Left lobe of liver (tissue), 2 donors: ENCODE data around the gene COL4A2. TPM values are rescaled to one million over a fixed set of nuclear protein-coding genes. Genes with fewer than 3 reads are reported as not detected.

Experiments
- ATAC-seq: fragments of 200-7000 bp; cut with Tn5 transposase; one replicate; pipeline ENCODE4 v1.9.1; 2020; ENCODE audit warnings: mild to moderate bottlenecking, moderate library complexity
- DNase-seq: peaks from one replicate; pipeline ENCODE4 v3.0.0-alpha.2; 2020; ENCODE audit warnings: low spot score
- total RNA-seq: library from RNA; stranded (reverse); gene quantifications from one replicate; pipeline ENCODE4 v1.2.1, GENCODE V29; 2021
- donor health status: DM: no; HTN: no; CAD: no; lungs with moderate emphysema.
- donor health status: DM: no; HTN: yes; CAD: no.

COL4A2 gene
- total RNA-seq, 1 donor from 2014 or later = 12.4 TPM

- DNase-seq (no peak), ATAC-seq (no peak)
Observed at GRCh38 chr13:110430391-110431336, 123.6 kb downstream of the COL4A2 start.

- ATAC-seq = no peak
- no peak for DNase-seq
Observed at GRCh38 chr13:110431425-110432294, 124.6 kb downstream of the COL4A2 start.

GRCh38 chr13:110432522-110432921, 125.4 kb downstream of the COL4A2 start:
- DNase-seq = no peak
- no peak for ATAC-seq

GRCh38 chr13:110433014-110433413, 125.9 kb downstream of the COL4A2 start:
- DNase-seq (no peak), ATAC-seq (no peak)

GRCh38 chr13:110434629-110435028, 127.5 kb downstream of the COL4A2 start:
- DNase-seq (no peak), ATAC-seq (no peak)

- no peak for ATAC-seq
- no peak for DNase-seq
Observed at GRCh38 chr13:110435331-110435730, 128.2 kb downstream of the COL4A2 start.

GRCh38 chr13:110436276-110436675, 129.2 kb downstream of the COL4A2 start:
- DNase-seq (no peak), ATAC-seq (no peak)

- ATAC-seq (no peak), DNase-seq (no peak)
Observed at GRCh38 chr13:110436786-110437370, 129.8 kb downstream of the COL4A2 start.

- DNase-seq = no peak
Observed at GRCh38 chr13:110438211-110438610, 131.1 kb downstream of the COL4A2 start.

GRCh38 chr13:110438776-110439175, 131.7 kb downstream of the COL4A2 start:
- DNase-seq (no peak), ATAC-seq (no peak)

More at GRCh38 chr13:110438211-110438610, 131.1 kb downstream of the COL4A2 start:
- ATAC-seq = no peak

- ATAC-seq = no peak
- no peak for DNase-seq
Observed at GRCh38 chr13:110440946-110441731, 134.1 kb downstream of the COL4A2 start.

- no peak for DNase-seq
- ATAC-seq = no peak
Observed at GRCh38 chr13:110442930-110443621, 136.0 kb downstream of the COL4A2 start.

GRCh38 chr13:110443622-110444225, 136.6 kb downstream of the COL4A2 start:
- no peak for ATAC-seq
- DNase-seq = no peak

- DNase-seq (no peak), ATAC-seq (peak; percentile 41)
Observed at GRCh38 chr13:110444226-110444653, 137.2 kb downstream of the COL4A2 start.

GRCh38 chr13:110445183-110445582, 138.1 kb downstream of the COL4A2 start:
- no peak for ATAC-seq
- no peak for DNase-seq

- DNase-seq = no peak
Observed at GRCh38 chr13:110445722-110446574, 138.9 kb downstream of the COL4A2 start.

GRCh38 chr13:110446575-110446890, 139.4 kb downstream of the COL4A2 start:
- no peak for DNase-seq
- ATAC-seq = no peak

More at GRCh38 chr13:110445722-110446574, 138.9 kb downstream of the COL4A2 start:
- ATAC-seq = no peak

- ATAC-seq = no peak
- no peak for DNase-seq
Observed at GRCh38 chr13:110447058-110447511, 140.0 kb downstream of the COL4A2 start.
